ENCODE data around the gene ANKZF1. TPM values are rescaled to one million over a fixed set of nuclear protein-coding genes. Genes with fewer than 3 reads are reported as not detected.

ANKZF1 gene
- total and polyA plus RNA-seq, 2 of the 4 experiments (the other 2 are of a cell fraction) = 18.6 to 33.8 TPM

GRCh38 chr2:219182331-219183150 is 47.1 kb upstream of the ANKZF1 start (continued):
- TF ChIP-seq BHLHE40 (IDR thresholded peaks at IDR 0.05; ENCODE audit: low read depth, low read length) = no peak

DNA sequence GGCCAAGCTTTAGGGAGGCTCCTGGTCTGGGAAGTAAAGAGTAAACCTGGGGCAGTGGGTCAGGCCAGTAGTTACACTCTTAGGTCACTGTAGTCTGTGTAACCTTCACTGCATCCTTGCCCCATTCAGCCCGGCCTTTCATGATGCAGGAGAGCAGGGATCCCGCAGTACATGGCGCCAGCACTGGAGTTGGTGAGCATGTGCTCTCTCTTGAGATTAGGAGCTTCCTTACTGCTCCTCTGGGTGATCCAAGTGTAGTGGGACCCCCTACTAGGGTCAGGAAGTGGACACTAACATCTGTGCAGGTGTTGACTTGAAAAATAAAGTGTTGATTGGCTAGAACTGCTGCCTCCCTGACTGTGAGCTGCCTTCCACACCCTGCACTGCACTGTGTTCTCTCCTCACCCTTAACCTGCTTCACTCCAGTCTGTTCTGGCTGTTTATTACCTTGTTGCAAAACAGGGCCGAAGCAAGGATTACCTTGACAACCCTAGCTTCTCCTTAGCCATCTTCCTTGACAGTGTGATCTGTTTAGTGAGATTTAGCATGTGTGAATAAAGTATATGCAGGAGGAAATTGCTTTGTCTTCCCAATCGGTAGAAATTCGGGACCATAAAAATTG is 46.3 kb upstream of the ANKZF1 start:
- no peak overlapping the region for H4K5ac ChIP-seq (ENCODE audit: low read depth, low read length)
- no peak overlapping the region for H3K23ac ChIP-seq (ENCODE audit: low read depth, low read length)
- H3K9me1 ChIP-seq (ENCODE audit: insufficient read depth, low read length) = 0 out of 2 replicates have a peak, but pooled peaks cover 2% of the 10 kb centered on the region
- H3K27ac ChIP-seq (ENCODE audit: insufficient read depth, low read length) = no peak overlapping the region
- in situ Hi-C loops (cut with MboI; ENCODE audit: low sequenced_read_pairs) (no loop called here), intact Hi-C loops (cut with micrococcal nuclease) (no loop called here), dilution Hi-C loops (cut with HindIII; ENCODE audit: low sequenced_read_pairs, unreplicated experiment) (no loop called here)
- H4K20me1 ChIP-seq (ENCODE audit: insufficient read depth, low read length) = peaks cover 14% of the 10 kb centered on the region; the same call in 1 of the 2 replicates
- no peak overlapping the region for H3K9ac ChIP-seq (ENCODE audit: low read depth, low read length)
- no peak overlapping the region for H2AK5ac ChIP-seq (ENCODE audit: low read depth, low read length)
- POLR2A ChIA-PET (ENCODE audit: unreplicated experiment) = no interaction called here
- no peak overlapping the region for H3K56ac ChIP-seq (ENCODE audit: extremely low read depth, insufficient read depth, low read length)
- H3K4me1 ChIP-seq (ENCODE audit: control insufficient read depth, insufficient read depth, low read length) = 0 out of 2 replicates have a peak, but pooled peaks cover 3% of the 10 kb centered on the region
- no peaks in the 10 kb centered on the region for H3K9me3 ChIP-seq (ENCODE audit: control insufficient read depth, insufficient read depth, low read length)
- no peak for DNase-seq
- no peak overlapping the region for H2BK15ac ChIP-seq (ENCODE audit: low read depth, low read length)
- BruUV-seq (replicated peaks) = TSS peak; percentile 41
- no peak overlapping the region for H3K14ac ChIP-seq (replicated peaks; ENCODE audit: low read depth, low read length)
- peak overlapping the region; percentile 34 for H2AK9ac ChIP-seq (replicated peaks; ENCODE audit: low read depth, low read length, poor library complexity)
- H3K79me1 ChIP-seq (ENCODE audit: low read depth in 1 of 2, low read length in 2 of 2) = peaks cover 28 to 34% of the 10 kb centered on the region in 2 experiments
- no peak overlapping the region for H2AFZ ChIP-seq (replicated peaks; ENCODE audit: low read length, poor library complexity)
- no peak overlapping the region for H3K4me3 ChIP-seq (ENCODE audit: insufficient read depth, low read depth, low read length)
- H3K4me2 ChIP-seq (ENCODE audit: low read depth, low read length) = no peak overlapping the region
- 100% methylated on average over 1 of the region's 6 CpGs; no CpG with 5 or more reads in 1 of the 2 experiments for WGBS, 2 experiments (ENCODE audit: extremely low coverage in 2 of 2, insufficient read length in 1 of 2)
- no peak overlapping the region for H2BK120ac ChIP-seq (ENCODE audit: low read depth, low read length)
- no peak for ATAC-seq (ENCODE audit: low read depth)
- peaks cover 43% of the 10 kb centered on the region for H3K36me3 ChIP-seq (ENCODE audit: control insufficient read depth, insufficient read depth, low read length)
- no peak overlapping the region for H3K18ac ChIP-seq (ENCODE audit: low read depth, low read length)
- CTCF ChIA-PET = no interaction called here
- H2BK5ac ChIP-seq (ENCODE audit: low read depth, low read length, poor library complexity, severe bottlenecking) = no peak overlapping the region
- no peak overlapping the region for H2BK20ac ChIP-seq (ENCODE audit: low read depth, low read length)
- no peak overlapping the region for H3K4ac ChIP-seq (ENCODE audit: low read depth, low read length)
- TF ChIP-seq, protein P1, sequence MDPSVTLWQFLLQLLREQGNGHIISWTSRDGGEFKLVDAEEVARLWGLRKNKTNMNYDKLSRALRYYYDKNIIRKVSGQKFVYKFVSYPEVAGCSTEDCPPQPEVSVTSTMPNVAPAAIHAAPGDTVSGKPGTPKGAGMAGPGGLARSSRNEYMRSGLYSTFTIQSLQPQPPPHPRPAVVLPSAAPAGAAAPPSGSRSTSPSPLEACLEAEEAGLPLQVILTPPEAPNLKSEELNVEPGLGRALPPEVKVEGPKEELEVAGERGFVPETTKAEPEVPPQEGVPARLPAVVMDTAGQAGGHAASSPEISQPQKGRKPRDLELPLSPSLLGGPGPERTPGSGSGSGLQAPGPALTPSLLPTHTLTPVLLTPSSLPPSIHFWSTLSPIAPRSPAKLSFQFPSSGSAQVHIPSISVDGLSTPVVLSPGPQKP (IDR thresholded peaks at IDR 0.05; ENCODE audit: borderline replicate concordance, low read depth, low read length) = no peak
- TF ChIP-seq, protein P2, sequence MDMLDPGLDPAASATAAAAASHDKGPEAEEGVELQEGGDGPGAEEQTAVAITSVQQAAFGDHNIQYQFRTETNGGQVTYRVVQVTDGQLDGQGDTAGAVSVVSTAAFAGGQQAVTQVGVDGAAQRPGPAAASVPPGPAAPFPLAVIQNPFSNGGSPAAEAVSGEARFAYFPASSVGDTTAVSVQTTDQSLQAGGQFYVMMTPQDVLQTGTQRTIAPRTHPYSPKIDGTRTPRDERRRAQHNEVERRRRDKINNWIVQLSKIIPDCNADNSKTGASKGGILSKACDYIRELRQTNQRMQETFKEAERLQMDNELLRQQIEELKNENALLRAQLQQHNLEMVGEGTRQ (IDR thresholded peaks at IDR 0.05; ENCODE audit: low read depth, low read length) = no peak
- TF ChIP-seq BHLHE40 (IDR thresholded peaks at IDR 0.05; ENCODE audit: low read depth, low read length) (no peak), RCOR1 (IDR thresholded peaks at IDR 0.05; ENCODE audit: insufficient replicate concordance, low read length) (no peak), MAZ (IDR thresholded peaks at IDR 0.05; ENCODE audit: borderline replicate concordance, low read depth, low read length) (no peak), RFX5 (IDR thresholded peaks at IDR 0.05; ENCODE audit: low read depth, low read length) (no peak)
- H3K27me3 ChIP-seq (ENCODE audit: control insufficient read depth, insufficient read depth, low read length) = no peaks in the 10 kb centered on the region
- H4K8ac ChIP-seq (ENCODE audit: low read depth in 2 of 2, low read length in 2 of 2) = no peak overlapping the region
- H4K91ac ChIP-seq (ENCODE audit: insufficient read depth, low read depth, low read length) = no peak overlapping the region
